SJSA1 (cell line): ENCODE data around the gene TMEM129. TPM values are rescaled to one million over a fixed set of nuclear protein-coding genes. Genes with fewer than 3 reads are reported as not detected.

Experiments used
- DNase-seq, 2 experiments: peaks; one replicate each; pipeline ENCODE4 v3.0.0-alpha.2; 2015 to 2020; ENCODE audit warnings: low spot score in 2 of 2, low read depth in 1 of 2
- H3K27ac ChIP-seq: fragments of 250-450 bp; sonication (Bioruptor Pico); 2 replicates; pipeline ENCODE4 v1.5.1; 2020; ENCODE audit warnings: mild to moderate bottlenecking, moderate library complexity
- H3K27me3 ChIP-seq: fragments of 250-450 bp; sonication (Bioruptor Pico); replicated peaks from 2 replicates; pipeline ENCODE4 v1.5.1; 2020; ENCODE audit warnings: mild to moderate bottlenecking, moderate library complexity
- H3K36me3 ChIP-seq: fragments of 250-450 bp; sonication (Bioruptor Pico); 2 replicates; pipeline ENCODE4 v1.5.1; 2020; ENCODE audit warnings: mild to moderate bottlenecking
- H3K4me1 ChIP-seq: fragments of 250-450 bp; sonication (Bioruptor Pico); replicated peaks from 2 replicates; pipeline ENCODE4 v1.6.1; 2021; ENCODE audit warnings: mild to moderate bottlenecking
- H3K4me3 ChIP-seq: fragments of 250-450 bp; sonication (Bioruptor Pico); 2 replicates; pipeline ENCODE4 v1.5.1; 2020; ENCODE audit warnings: mild to moderate bottlenecking
- H3K9me3 ChIP-seq: fragments of 250-450 bp; sonication (Bioruptor Pico); replicated peaks from 2 replicates; pipeline ENCODE4 v1.5.1; 2020; ENCODE audit warnings: mild to moderate bottlenecking
- total RNA-seq: library from RNA; depleted of rRNA; stranded (reverse); fragments of >200 nt; shearing (Covaris generic); gene quantifications from 2 replicates; pipeline ENCODE4 v1.2.3, GENCODE V29; 2014

Gene TMEM129
- total RNA-seq, 1 experiment from 2014 or later, result 14.7 TPM

GRCh38 chr4:1727117-1728031, 6.3 kb upstream of the TMEM129 start:
- H3K27me3 ChIP-seq, result no peaks in the 10 kb centered on the region
- peaks cover 22% of the 10 kb centered on the region for H3K4me1 ChIP-seq
- H3K36me3 ChIP-seq, result peaks cover 83% of the 10 kb centered on the region
- no peaks in the 10 kb centered on the region for H3K9me3 ChIP-seq
- no peak overlapping the region for H3K4me3 ChIP-seq
- no peak overlapping the region for H3K27ac ChIP-seq
- DNase-seq, result peak; percentile 40 to 58

GRCh38 chr4:1726146-1726934, 5.2 kb upstream of the TMEM129 start:
- peaks cover 83% of the 10 kb centered on the region for H3K36me3 ChIP-seq
- no peaks in the 10 kb centered on the region for H3K27me3 ChIP-seq
- H3K27ac ChIP-seq, result no peak overlapping the region
- peaks cover 22% of the 10 kb centered on the region for H3K4me1 ChIP-seq
- no peaks in the 10 kb centered on the region for H3K9me3 ChIP-seq
- DNase-seq, result peak; percentile 54 to 76
- H3K4me3 ChIP-seq, result no peak overlapping the region

GRCh38 chr4:1725521-1725920, 4.4 kb upstream of the TMEM129 start:
- Histone ChIP-seq H3K27ac (no peak overlapping the region), H3K4me1 (peaks cover 22% of the 10 kb centered on the region), H3K4me3 (no peak overlapping the region), H3K36me3 (peaks cover 77% of the 10 kb centered on the region), H3K27me3 (no peaks in the 10 kb centered on the region), H3K9me3 (no peaks in the 10 kb centered on the region)
- no peak for DNase-seq

GRCh38 chr4:1723131-1723801, 2.1 kb upstream of the TMEM129 start:
- peaks cover 56% of the 10 kb centered on the region for H3K36me3 ChIP-seq
- no peak overlapping the region for H3K4me3 ChIP-seq
- peaks cover 32% of the 10 kb centered on the region for H3K4me1 ChIP-seq
- H3K27me3 ChIP-seq, result no peaks in the 10 kb centered on the region
- no peaks in the 10 kb centered on the region for H3K9me3 ChIP-seq
- H3K27ac ChIP-seq, result no peak overlapping the region
- no peak for DNase-seq

- Histone ChIP-seq H3K4me3 (peak overlapping the region; percentile 68), H3K4me1 (peaks cover 29% of the 10 kb centered on the region), H3K36me3 (peaks cover 50% of the 10 kb centered on the region), H3K9me3 (no peaks in the 10 kb centered on the region), H3K27me3 (no peaks in the 10 kb centered on the region), H3K27ac (no peak overlapping the region)
- no peak for DNase-seq
These were observed 1.5 kb upstream of the TMEM129 start for GRCh38 chr4:1722551-1723118.

DNA sequence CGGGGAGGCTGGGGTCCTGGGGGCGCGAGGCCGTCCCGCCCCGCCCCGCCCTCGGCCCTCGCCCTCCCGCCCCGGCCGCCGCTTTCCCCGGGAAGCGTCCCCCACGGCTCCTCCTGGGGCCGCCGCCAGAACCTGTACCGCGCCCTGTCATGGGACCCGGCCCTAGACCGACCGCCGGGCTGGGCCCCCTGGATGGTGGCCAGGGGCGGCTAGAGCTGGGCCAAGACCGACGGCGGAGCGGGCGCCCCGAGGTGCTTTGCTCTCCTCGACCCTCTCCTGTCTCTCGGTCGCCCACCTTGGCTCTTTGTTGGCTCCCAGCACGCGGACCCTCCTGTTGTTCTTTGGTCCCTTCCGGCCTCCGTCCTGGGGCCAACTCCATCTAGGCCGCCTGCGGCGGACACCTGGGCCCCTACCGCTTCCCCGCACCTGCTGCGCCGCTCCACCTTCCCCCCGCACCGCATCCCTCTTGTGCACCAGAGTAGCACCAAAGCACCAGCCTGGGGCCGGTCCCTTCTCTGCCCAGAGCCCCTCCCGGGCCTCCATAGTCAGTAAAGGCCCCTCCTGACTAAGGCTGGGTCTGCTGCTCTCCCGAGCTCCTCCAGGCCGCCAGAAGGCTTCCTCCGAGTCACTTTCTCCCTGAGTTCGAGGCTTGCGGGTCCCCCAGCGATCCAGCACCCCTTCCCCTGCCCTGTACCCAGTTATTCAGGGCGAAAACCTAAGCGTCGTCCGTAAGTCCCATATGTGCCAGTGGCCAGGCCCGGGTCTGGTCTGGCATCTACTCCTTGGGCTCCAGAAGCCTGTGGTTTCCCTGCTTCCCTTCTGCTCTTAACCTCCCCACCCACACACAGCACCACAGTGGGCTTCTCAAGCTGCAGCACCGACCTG, 785 bp upstream of the TMEM129 start:
- Histone ChIP-seq H3K9me3 (no peaks in the 10 kb centered on the region), H3K4me3 (peak overlapping the region; percentile 68), H3K27me3 (no peaks in the 10 kb centered on the region), H3K4me1 (peaks cover 22% of the 10 kb centered on the region), H3K27ac (peak overlapping the region; percentile 76), H3K36me3 (peaks cover 49% of the 10 kb centered on the region)
- no peak for DNase-seq

- peak overlapping the region; percentile 68 for H3K4me3 ChIP-seq
- peaks cover 38% of the 10 kb centered on the region for H3K36me3 ChIP-seq
- peak in 1 of 2 experiments; percentile 36 for DNase-seq
- peaks cover 18% of the 10 kb centered on the region for H3K4me1 ChIP-seq
- H3K27ac ChIP-seq, result peak overlapping the region; percentile 32; the same call in 1 of the 2 replicates
- H3K9me3 ChIP-seq, result no peaks in the 10 kb centered on the region
- no peaks in the 10 kb centered on the region for H3K27me3 ChIP-seq
These were observed 750 bp downstream of the TMEM129 start for GRCh38 chr4:1720163-1720983.

- Histone ChIP-seq H3K27ac (no peak overlapping the region), H3K36me3 (peaks cover 23% of the 10 kb centered on the region), H3K4me1 (peaks cover 20% of the 10 kb centered on the region), H3K4me3 (no peak overlapping the region), H3K9me3 (no peaks in the 10 kb centered on the region), H3K27me3 (no peaks in the 10 kb centered on the region)
- no peak for DNase-seq
These were observed 2.9 kb downstream of the TMEM129 start for GRCh38 chr4:1718095-1718850.

DNA sequence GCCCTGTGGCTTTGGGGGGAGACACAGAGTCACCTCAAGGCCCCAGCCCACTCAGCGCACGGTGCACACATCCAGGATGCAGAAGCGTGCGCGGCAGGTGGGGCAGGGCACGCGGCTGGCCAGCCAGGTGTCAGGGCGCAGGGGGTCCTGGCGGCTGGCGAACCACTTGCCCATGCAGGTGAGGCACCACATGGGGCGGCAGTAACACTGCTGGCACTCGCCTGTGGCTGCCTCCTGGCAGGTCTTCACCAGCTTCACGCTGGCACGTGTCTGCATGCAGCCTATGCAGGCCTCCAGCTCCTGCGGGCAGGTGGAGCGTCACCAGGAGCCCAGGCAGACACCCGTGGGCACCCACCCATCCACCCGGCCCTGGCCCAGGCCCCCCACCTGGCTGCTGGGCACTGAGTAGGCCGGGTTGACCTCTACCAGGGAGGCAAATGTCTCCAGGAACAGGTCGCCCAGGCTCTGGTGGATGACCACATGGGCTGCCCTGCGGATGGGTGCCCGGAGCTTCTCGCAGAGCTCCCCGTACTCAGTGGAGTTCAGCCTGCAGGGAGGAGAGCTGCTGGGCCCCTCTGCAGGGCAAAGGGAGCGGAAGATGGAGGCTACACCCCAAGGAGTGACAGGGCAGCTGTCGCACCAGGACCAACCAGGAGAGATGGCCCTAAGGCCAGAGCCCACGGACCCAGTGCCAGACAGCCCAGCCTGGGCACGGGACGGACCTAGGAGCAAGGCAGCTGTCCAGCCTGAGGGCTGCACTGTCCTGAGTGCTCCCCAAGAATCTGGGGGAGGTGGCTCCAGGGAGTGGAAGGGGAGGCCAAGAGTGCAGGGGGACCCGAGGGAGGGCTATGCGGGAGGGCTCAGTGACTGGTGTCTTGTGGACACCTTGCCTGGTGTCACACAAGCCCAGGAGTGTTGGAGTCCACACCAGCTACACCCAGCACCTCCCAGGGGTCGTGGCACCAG, 3.7 kb downstream of the TMEM129 start:
- Histone ChIP-seq H3K36me3 (peaks cover 19% of the 10 kb centered on the region), H3K27me3 (no peaks in the 10 kb centered on the region), H3K4me3 (no peak overlapping the region), H3K4me1 (peaks cover 16% of the 10 kb centered on the region), H3K27ac (no peak overlapping the region), H3K9me3 (no peaks in the 10 kb centered on the region)
- DNase-seq, result no peak

- Histone ChIP-seq H3K4me3 (no peak overlapping the region), H3K27me3 (no peaks in the 10 kb centered on the region)
These were observed 4.8 kb downstream of the TMEM129 start for GRCh38 chr4:1716065-1716945.

More at GRCh38 chr4:1716065-1716945, 4.8 kb downstream of the TMEM129 start:
- DNase-seq, result no peak
- Histone ChIP-seq H3K27ac (no peak overlapping the region), H3K9me3 (no peaks in the 10 kb centered on the region), H3K36me3 (peaks cover 24% of the 10 kb centered on the region), H3K4me1 (peaks cover 16% of the 10 kb centered on the region)
